ENCODE results near the gene OTUB2.

The OTUB2 gene

GRCh38 chr14:93996130-93996695, 29.9 kb upstream of the OTUB2 start:
- TF ChIP-seq CTCF (IDR thresholded peaks at IDR 0.05; ENCODE audit: insufficient read depth, low read depth, low read length, missing control alignments): no peak
- no peak overlapping the region for H3K4me3 ChIP-seq (ENCODE audit: low read length)
- no peak for DNase-seq (ENCODE audit: low read depth)

GRCh38 chr14:93997082-93997481, 29.1 kb upstream of the OTUB2 start, which contains the start of gene CCDC197:
Gene CCDC197, plus strand, starts transcription at chr14:93997301. Its CDS starts 831 bp downstream, at chr14:93998132.
- no peak for TF ChIP-seq CTCF (IDR thresholded peaks at IDR 0.05; ENCODE audit: insufficient read depth, low read depth, low read length, missing control alignments)
- H3K4me3 ChIP-seq (ENCODE audit: low read length): no peak within 1 kb of the TSS
- peak; percentile 21 for DNase-seq (ENCODE audit: low read depth)

GRCh38 chr14:93997916-93998870, 27.9 kb upstream of the OTUB2 start:
- no peak for TF ChIP-seq CTCF (IDR thresholded peaks at IDR 0.05; ENCODE audit: insufficient read depth, low read depth, low read length, missing control alignments)

GRCh38 chr14:93998871-93999403, 27.2 kb upstream of the OTUB2 start:
- TF ChIP-seq CTCF (IDR thresholded peaks at IDR 0.05; ENCODE audit: insufficient read depth, low read depth, low read length, missing control alignments): no peak
- H3K4me3 ChIP-seq (ENCODE audit: low read length): no peak overlapping the region
- DNase-seq (ENCODE audit: low read depth): no peak

More at GRCh38 chr14:93997916-93998870, 27.9 kb upstream of the OTUB2 start:
- no peak overlapping the region for H3K4me3 ChIP-seq (ENCODE audit: low read length)
- DNase-seq (ENCODE audit: low read depth): no peak

GRCh38 chr14:93999573-93999972, 26.6 kb upstream of the OTUB2 start:
- TF ChIP-seq CTCF (IDR thresholded peaks at IDR 0.05; ENCODE audit: insufficient read depth, low read depth, low read length, missing control alignments): no peak
- no peak overlapping the region for H3K4me3 ChIP-seq (ENCODE audit: low read length)
- no peak for DNase-seq (ENCODE audit: low read depth)

- no peak for DNase-seq (ENCODE audit: low read depth)
- no peak for TF ChIP-seq CTCF (IDR thresholded peaks at IDR 0.05; ENCODE audit: insufficient read depth, low read depth, low read length, missing control alignments)
- no peak overlapping the region for H3K4me3 ChIP-seq (ENCODE audit: low read length)
These were observed 25.9 kb upstream of the OTUB2 start for GRCh38 chr14:94000267-94000666.

Data from epithelial cell of esophagus (primary cell).